Fibroblast of lung (primary cell): Measurements from ENCODE around the gene TMEM131.

Experiments used
- EZH2 ChIP-seq: IDR thresholded peaks from 2 replicates; pipeline ENCODE4 v1.5.1; 2012; ENCODE audit warnings: low read length, control low read depth, mild to moderate bottlenecking; ENCODE audit errors: missing control alignments
- TF ChIP-seq, protein P1 (sequence below), 2 donors: IDR thresholded peaks in 1 of 2; conservative IDR thresholded peaks in 1 of 2; 1 replicate in 1 of 2; 2 replicates in 1 of 2; pipeline ENCODE4 v1.5.1; 2011 to 2012; ENCODE audit warnings: low read length in 2 of 2, control low read depth in 1 of 2, inconsistent platforms in 1 of 2, low read depth in 1 of 2, mild to moderate bottlenecking in 1 of 2

DNA sequence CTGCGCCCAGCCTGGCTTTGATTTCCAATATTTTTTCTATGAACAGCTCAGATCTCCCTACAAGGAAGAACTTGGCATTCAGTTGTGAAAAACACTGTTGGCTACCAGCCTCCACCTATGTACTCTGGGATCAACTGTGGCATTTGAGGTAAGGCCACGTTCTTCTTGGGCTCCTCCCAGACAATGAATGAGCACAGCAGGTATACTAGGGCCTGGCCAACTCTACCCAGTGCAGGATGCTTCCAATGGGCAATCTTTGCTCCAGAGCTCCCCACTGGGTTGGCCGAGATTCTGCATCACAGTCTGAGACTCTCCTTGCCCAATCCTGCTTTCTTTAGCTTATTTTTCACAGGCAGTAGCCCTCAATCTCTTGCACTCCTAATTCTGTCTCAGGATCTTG, 75.9 kb downstream of the TMEM131 start:
- TF ChIP-seq, protein P1, sequence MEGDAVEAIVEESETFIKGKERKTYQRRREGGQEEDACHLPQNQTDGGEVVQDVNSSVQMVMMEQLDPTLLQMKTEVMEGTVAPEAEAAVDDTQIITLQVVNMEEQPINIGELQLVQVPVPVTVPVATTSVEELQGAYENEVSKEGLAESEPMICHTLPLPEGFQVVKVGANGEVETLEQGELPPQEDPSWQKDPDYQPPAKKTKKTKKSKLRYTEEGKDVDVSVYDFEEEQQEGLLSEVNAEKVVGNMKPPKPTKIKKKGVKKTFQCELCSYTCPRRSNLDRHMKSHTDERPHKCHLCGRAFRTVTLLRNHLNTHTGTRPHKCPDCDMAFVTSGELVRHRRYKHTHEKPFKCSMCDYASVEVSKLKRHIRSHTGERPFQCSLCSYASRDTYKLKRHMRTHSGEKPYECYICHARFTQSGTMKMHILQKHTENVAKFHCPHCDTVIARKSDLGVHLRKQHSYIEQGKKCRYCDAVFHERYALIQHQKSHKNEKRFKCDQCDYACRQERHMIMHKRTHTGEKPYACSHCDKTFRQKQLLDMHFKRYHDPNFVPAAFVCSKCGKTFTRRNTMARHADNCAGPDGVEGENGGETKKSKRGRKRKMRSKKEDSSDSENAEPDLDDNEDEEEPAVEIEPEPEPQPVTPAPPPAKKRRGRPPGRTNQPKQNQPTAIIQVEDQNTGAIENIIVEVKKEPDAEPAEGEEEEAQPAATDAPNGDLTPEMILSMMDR (conservative IDR thresholded peaks at IDR 0.05 in 1 of 2, IDR thresholded peaks at IDR 0.05 in 1 of 2; ENCODE audit: low read depth in 1 of 2, low read length in 2 of 2), result no peak
- no peak for TF ChIP-seq EZH2
